Measurements from ENCODE around the gene KANK4.

KANK4 gene

GRCh38 chr1:62337706-62338631, 18.7 kb upstream of the KANK4 start:
- no peak for TF ChIP-seq CTCF (IDR thresholded peaks at IDR 0.05; ENCODE audit: low read depth, low read length)

GRCh38 chr1:62336995-62337705, 17.9 kb upstream of the KANK4 start:
- no peak for DNase-seq (ENCODE audit: low read depth in 2 of 2)
- no peak for TF ChIP-seq CTCF (IDR thresholded peaks at IDR 0.05; ENCODE audit: low read depth, low read length)
- no peak overlapping the region for H3K4me3 ChIP-seq (replicated peaks in 1 of 2; ENCODE audit: low read depth in 2 of 2, low read length in 2 of 2)

More at GRCh38 chr1:62337706-62338631, 18.7 kb upstream of the KANK4 start:
- no peak overlapping the region for H3K4me3 ChIP-seq (replicated peaks in 1 of 2; ENCODE audit: low read depth in 2 of 2, low read length in 2 of 2)
- peak in 1 of 2 donors; percentile 22 for DNase-seq (ENCODE audit: low read depth in 2 of 2)

GRCh38 chr1:62336638-62336994, 17.4 kb upstream of the KANK4 start:
- H3K4me3 ChIP-seq (replicated peaks in 1 of 2; ENCODE audit: low read depth in 2 of 2, low read length in 2 of 2) = no peak overlapping the region
- DNase-seq (ENCODE audit: low read depth in 2 of 2) = no peak
- no peak for TF ChIP-seq CTCF (IDR thresholded peaks at IDR 0.05; ENCODE audit: low read depth, low read length)

- H3K4me3 ChIP-seq (replicated peaks in 1 of 2; ENCODE audit: low read depth in 2 of 2, low read length in 2 of 2) = no peak overlapping the region
- DNase-seq (ENCODE audit: low read depth in 2 of 2) = no peak
- no peak for TF ChIP-seq CTCF (IDR thresholded peaks at IDR 0.05; ENCODE audit: low read depth, low read length)
Observed at GRCh38 chr1:62335656-62336055, 16.4 kb upstream of the KANK4 start.

- TF ChIP-seq CTCF (IDR thresholded peaks at IDR 0.05; ENCODE audit: low read depth, low read length) = peak; percentile 10
- DNase-seq (ENCODE audit: low read depth in 2 of 2) = no peak
- H3K4me3 ChIP-seq (replicated peaks in 1 of 2; ENCODE audit: low read depth in 2 of 2, low read length in 2 of 2) = no peak overlapping the region
Observed at GRCh38 chr1:62334434-62334985, 15.3 kb upstream of the KANK4 start.

- no peak for DNase-seq (ENCODE audit: low read depth in 2 of 2)
- H3K4me3 ChIP-seq (replicated peaks in 1 of 2; ENCODE audit: low read depth in 2 of 2, low read length in 2 of 2) = no peak overlapping the region
Observed at GRCh38 chr1:62333441-62333840, 14.2 kb upstream of the KANK4 start.

More at GRCh38 chr1:62333441-62333840, 14.2 kb upstream of the KANK4 start:
- no peak for TF ChIP-seq CTCF (IDR thresholded peaks at IDR 0.05; ENCODE audit: low read depth, low read length)

Measured in cardiac fibroblast (primary cell).